ENCODE measurements around the gene ZMIZ1.

- TF ChIP-seq ZFX (IDR thresholded peaks at IDR 0.05) (no peak), POLR2A (IDR thresholded peaks at IDR 0.05; ENCODE audit: borderline replicate concordance, extremely low read depth, insufficient read depth, insufficient read length) (no peak), POLR2AphosphoS5 (IDR thresholded peaks at IDR 0.05; ENCODE audit: low read depth, low read length) (no peak), REST (IDR thresholded peaks at IDR 0.05; ENCODE audit: low read depth) (no peak)
Observed at GRCh38 chr10:79280956-79281355, 212.2 kb downstream of the ZMIZ1 start.
